ENCODE measurements around the gene SLC2A14. TPM values are rescaled to one million over a fixed set of nuclear protein-coding genes. Genes with fewer than 3 reads are reported as not detected.
"Not testable (repeated sequence)": the region's sequence is repeated elsewhere in the genome, so short reads cannot be mapped to it uniquely, and the experiment has no call there.

The SLC2A14 gene
- total RNA-seq, 8 experiments from 2014 or later: 0.55 to 1.7 (median 0.91) TPM; not detected in 3

GRCh38 chr12:7806863-7807487 lies 65.7 kb downstream of the SLC2A14 start:
- Histone ChIP-seq H3K27ac (no peak overlapping the region), H3K4me3 (no peak overlapping the region), H3K4me1 (replicated peaks in 1 of 2) (no peaks in the 10 kb centered on the region)
- WGBS, 10 experiments: 0 to 11% (median 0%) methylated on average over 1 to 2 of the region's 2 CpGs; no CpG with 5 or more reads in 1 of the 10 experiments
- peak; percentile 67 to 93 (median 86) for ATAC-seq (replicated peaks in 6 of 8)
- in situ Hi-C loops (cut with MboI; ENCODE audit: low pct_unique_long_range_greater_than_20kb in 2 of 9, low sequenced_read_pairs in 9 of 9, unreplicated experiment in 9 of 9): loop anchor here in 4 of 9 experiments (10.0 to 25.0 kb wide), 3 partner anchors 120 to 132 kb away; partner anchors contain the start of gene GDF3 (in 2 of the 4)

GRCh38 chr12:7806319-7806718 lies 66.4 kb downstream of the SLC2A14 start:
- not testable (repeated sequence) for H3K4me3 ChIP-seq; H3K27ac ChIP-seq; H3K4me1 ChIP-seq (replicated peaks in 1 of 2); ATAC-seq (replicated peaks in 6 of 8)
- in situ Hi-C loops (cut with MboI; ENCODE audit: low pct_unique_long_range_greater_than_20kb in 2 of 9, low sequenced_read_pairs in 9 of 9, unreplicated experiment in 9 of 9): loop anchor here in 4 of 9 experiments (10.0 to 25.0 kb wide), 3 partner anchors 119 to 132 kb away; partner anchors contain the start of gene GDF3 (in 2 of the 4)
- whole genome bisulfite sequencing, 10 experiments: 40 to 100% (median 84%) methylated on average over 1 to 6 of the region's 6 CpGs; no CpG with 5 or more reads in 1 of the 10 experiments

- ATAC-seq (replicated peaks in 6 of 8): no peak
- WGBS, 10 experiments: 19 to 67% (median 48%) methylated on average over 2 to 4 of the region's 4 CpGs; no CpG with 5 or more reads in 3 of the 10 experiments
- in situ Hi-C loops (cut with MboI; ENCODE audit: low pct_unique_long_range_greater_than_20kb in 2 of 9, low sequenced_read_pairs in 9 of 9, unreplicated experiment in 9 of 9): loop anchor here in 4 of 9 experiments (10.0 to 25.0 kb wide), 3 partner anchors 114 to 127 kb away; partner anchors contain the start of gene GDF3 (in 2 of the 4)
- H3K4me1 ChIP-seq (replicated peaks in 1 of 2): no peaks in the 10 kb centered on the region
- H3K27ac ChIP-seq: no peak overlapping the region
- H3K4me3 ChIP-seq: no peak overlapping the region
Measured at GRCh38 chr12:7801460-7801859, 71.3 kb downstream of the SLC2A14 start.

- WGBS, 10 experiments: 13 to 80% (median 40%) methylated on average over 1 of the region's 4 CpGs; no CpG with 5 or more reads in 7 of the 10 experiments
- ATAC-seq (replicated peaks in 6 of 8): peak in 1 of 8 experiments; percentile 35
- H3K4me3 ChIP-seq; H3K27ac ChIP-seq; in situ Hi-C loops (cut with MboI; ENCODE audit: low pct_unique_long_range_greater_than_20kb in 2 of 9, low sequenced_read_pairs in 9 of 9, unreplicated experiment in 9 of 9); H3K4me1 ChIP-seq (replicated peaks in 1 of 2): not testable (repeated sequence)
Measured at GRCh38 chr12:7798750-7799308, 73.9 kb downstream of the SLC2A14 start.

GRCh38 chr12:7797698-7798398 lies 74.9 kb downstream of the SLC2A14 start:
- 40 to 100% (median 77%) methylated on average over 2 to 8 of the region's 12 CpGs for WGBS, 10 experiments
- in situ Hi-C loops (cut with MboI; ENCODE audit: low pct_unique_long_range_greater_than_20kb in 2 of 9, low sequenced_read_pairs in 9 of 9, unreplicated experiment in 9 of 9): no loop called here
- Histone ChIP-seq H3K4me1 (replicated peaks in 1 of 2) (no peaks in the 10 kb centered on the region), H3K27ac (no peak overlapping the region), H3K4me3 (no peak overlapping the region)
- peak in 4 of 8 experiments; percentile 30 to 48 (median 46) for ATAC-seq (replicated peaks in 6 of 8)

- H3K4me1 ChIP-seq (replicated peaks in 1 of 2); in situ Hi-C loops (cut with MboI; ENCODE audit: low pct_unique_long_range_greater_than_20kb in 2 of 9, low sequenced_read_pairs in 9 of 9, unreplicated experiment in 9 of 9); H3K4me3 ChIP-seq; ATAC-seq (replicated peaks in 6 of 8); H3K27ac ChIP-seq: not testable (repeated sequence)
- WGBS, 10 experiments: 40 to 100% (median 61%) methylated on average over 1 to 4 of the region's 7 CpGs; no CpG with 5 or more reads in 3 of the 10 experiments
Measured at GRCh38 chr12:7797269-7797668, 75.4 kb downstream of the SLC2A14 start.

- ATAC-seq (replicated peaks in 6 of 8): no peak
- WGBS, 10 experiments: 0 to 100% (median 71%) methylated on average over 1 to 3 of the region's 3 CpGs
- in situ Hi-C loops (cut with MboI; ENCODE audit: low pct_unique_long_range_greater_than_20kb in 2 of 9, low sequenced_read_pairs in 9 of 9, unreplicated experiment in 9 of 9): no loop called here
Measured at GRCh38 chr12:7793211-7793610, 79.5 kb downstream of the SLC2A14 start.

GRCh38 chr12:7788884-7789528 lies 83.7 kb downstream of the SLC2A14 start, which contains the start of gene NANOG:
TSS of gene NANOG (plus strand) at chr12:7789402. CDS start at chr12:7789615, 213 bp downstream.
- in situ Hi-C loops (cut with MboI; ENCODE audit: low pct_unique_long_range_greater_than_20kb in 2 of 9, low sequenced_read_pairs in 9 of 9, unreplicated experiment in 9 of 9); H3K4me1 ChIP-seq (replicated peaks in 1 of 2); H3K4me3 ChIP-seq; H3K27ac ChIP-seq; ATAC-seq (replicated peaks in 6 of 8): not testable (repeated sequence)
- 0 to 90% (median 25%) methylated on average over 1 to 4 of the region's 13 CpGs; no CpG with 5 or more reads in 4 of the 10 experiments for WGBS, 10 experiments

More at GRCh38 chr12:7793211-7793610, 79.5 kb downstream of the SLC2A14 start:
- H3K27ac ChIP-seq: no peak overlapping the region
- no peak overlapping the region for H3K4me3 ChIP-seq
- H3K4me1 ChIP-seq (replicated peaks in 1 of 2): peaks cover 0 to under 1% of the 10 kb centered on the region in 2 donors

- no peak for ATAC-seq (replicated peaks in 6 of 8)
- no peak overlapping the region for H3K27ac ChIP-seq
- in situ Hi-C loops (cut with MboI; ENCODE audit: low pct_unique_long_range_greater_than_20kb in 2 of 9, low sequenced_read_pairs in 9 of 9, unreplicated experiment in 9 of 9): no loop called here
- no peak overlapping the region for H3K4me3 ChIP-seq
- H3K4me1 ChIP-seq (replicated peaks in 1 of 2): peaks cover 0 to 9% of the 10 kb centered on the region in 2 donors
- WGBS, 10 experiments: 0 to 44% (median 11%) methylated on average over 2 to 4 of the region's 4 CpGs; no CpG with 5 or more reads in 1 of the 10 experiments
Measured at GRCh38 chr12:7788294-7788660, 84.4 kb downstream of the SLC2A14 start.

- in situ Hi-C loops (cut with MboI; ENCODE audit: low pct_unique_long_range_greater_than_20kb in 2 of 9, low sequenced_read_pairs in 9 of 9, unreplicated experiment in 9 of 9): no loop called here
- WGBS, 10 experiments: 0 to 73% (median 29%) methylated on average over 1 to 10 of the region's 13 CpGs
- Histone ChIP-seq H3K27ac (no peak overlapping the region), H3K4me3 (no peak overlapping the region), H3K4me1 (replicated peaks in 1 of 2) (peaks cover 0 to 9% of the 10 kb centered on the region in 2 donors)
- ATAC-seq (replicated peaks in 6 of 8): peak in 1 of 8 experiments; percentile 33
Measured at GRCh38 chr12:7787574-7788293, 85.0 kb downstream of the SLC2A14 start.

GRCh38 chr12:7784701-7785100 lies 88.0 kb downstream of the SLC2A14 start:
- Histone ChIP-seq H3K4me3 (no peak overlapping the region), H3K4me1 (replicated peaks in 1 of 2) (peaks cover 0 to 9% of the 10 kb centered on the region in 2 donors), H3K27ac (no peak overlapping the region)
- WGBS, 10 experiments: 0 to 66% (median 28%) methylated on average over 1 to 2 of the region's 2 CpGs; no CpG with 5 or more reads in 4 of the 10 experiments
- no peak for ATAC-seq (replicated peaks in 6 of 8)
- in situ Hi-C loops (cut with MboI; ENCODE audit: low pct_unique_long_range_greater_than_20kb in 2 of 9, low sequenced_read_pairs in 9 of 9, unreplicated experiment in 9 of 9): no loop called here

GRCh38 chr12:7783433-7783832 lies 89.3 kb downstream of the SLC2A14 start:
- WGBS, 10 experiments: 37 to 96% (median 90%) methylated on average over 2 to 9 of the region's 9 CpGs
- H3K4me1 ChIP-seq (replicated peaks in 1 of 2); ATAC-seq (replicated peaks in 6 of 8); H3K27ac ChIP-seq; in situ Hi-C loops (cut with MboI; ENCODE audit: low pct_unique_long_range_greater_than_20kb in 2 of 9, low sequenced_read_pairs in 9 of 9, unreplicated experiment in 9 of 9); H3K4me3 ChIP-seq: not testable (repeated sequence)

All from motor neuron (in vitro differentiated cells).